CD4-positive, CD25-positive, alpha-beta regulatory T cell (primary cell): Measurements from ENCODE around the gene MUC13. TPM values are rescaled to one million over a fixed set of nuclear protein-coding genes. Genes with fewer than 3 reads are reported as not detected.

Experiments used
- ATAC-seq, 2 donors: fragments of 150-1000 bp; cut with Tn5 transposase; one replicate each; pipeline ENCODE4 v1.10.0; 2021; ENCODE audit warnings: low read depth in 2 of 2, moderate number of reproducible peaks in 2 of 2, moderate library complexity in 1 of 2
- DNase-seq, 3 donors: peaks; one replicate each; pipeline versions ENCODE4 v3.0.0 to v3.0.0-alpha.2; 2012 to 2022; ENCODE audit warnings: mixed read lengths in 1 of 3
- H3K27ac ChIP-seq: one replicate; pipeline ENCODE4 v1.7.0; 2013; ENCODE audit warnings: mild to moderate bottlenecking, low read length; ENCODE audit not compliant: insufficient read depth, poor library complexity, severe bottlenecking
- H3K27me3 ChIP-seq: one replicate; pipeline ENCODE4 v1.7.0; 2013; ENCODE audit warnings: low read length; ENCODE audit not compliant: control insufficient read depth, insufficient read depth
- H3K36me3 ChIP-seq: one replicate; pipeline ENCODE4 v1.7.0; 2013; ENCODE audit warnings: mild to moderate bottlenecking, low read length, moderate library complexity; ENCODE audit not compliant: control insufficient read depth, insufficient read depth
- H3K4me1 ChIP-seq: 2 replicates; pipeline ENCODE4 v1.7.0; 2013; ENCODE audit warnings: mild to moderate bottlenecking, low read length; ENCODE audit not compliant: insufficient read depth, control insufficient read depth, poor library complexity, severe bottlenecking
- H3K4me3 ChIP-seq: one replicate; pipeline ENCODE4 v1.7.0; 2013; ENCODE audit warnings: low read depth, mild to moderate bottlenecking, low read length, moderate library complexity
- H3K9me3 ChIP-seq, 2 experiments: 1 replicate in 1 of 2; 2 replicates in 1 of 2; pipeline ENCODE4 v1.7.0; 2013; ENCODE audit warnings: low read length in 2 of 2, mild to moderate bottlenecking in 1 of 2, moderate library complexity in 1 of 2; ENCODE audit not compliant: control insufficient read depth in 2 of 2
- H3K27ac Mint-ChIP-seq, 3 donors: one replicate each; pipeline ENCODE4 v1.8.0; 2020 to 2022; ENCODE audit warnings: mild to moderate bottlenecking in 3 of 3, mixed read lengths in 3 of 3, moderate library complexity in 2 of 3
- H3K27me3 Mint-ChIP-seq: one replicate; pipeline ENCODE4 v1.8.0; 2022; ENCODE audit warnings: mild to moderate bottlenecking, mixed read lengths
- H3K36me3 Mint-ChIP-seq: one replicate; pipeline ENCODE4 v1.8.0; 2020; ENCODE audit warnings: mixed read lengths
- H3K4me1 Mint-ChIP-seq, 4 donors: one replicate each; pipeline ENCODE4 v1.8.0; 2020 to 2022; ENCODE audit warnings: mixed read lengths in 4 of 4, mild to moderate bottlenecking in 1 of 4
- H3K4me3 Mint-ChIP-seq, 4 donors: one replicate each; pipeline ENCODE4 v1.8.0; 2020 to 2022; ENCODE audit warnings: mild to moderate bottlenecking in 4 of 4, mixed read lengths in 4 of 4, moderate library complexity in 3 of 4
- H3K9me3 Mint-ChIP-seq, 7 donors: one replicate each; pipeline ENCODE4 v1.8.0; 2020 to 2022; ENCODE audit warnings: mixed read lengths in 7 of 7, mild to moderate bottlenecking in 3 of 7, moderate library complexity in 2 of 7
- polyA plus RNA-seq, 4 donors: library from polyadenylated mRNA; unstranded; fragments of 300-500 nt; fragmentation: Illumina TruSeq; gene quantifications; one replicate each; pipeline ENCODE4 v1.2.3, GENCODE V29; 2021
- total RNA-seq: library from RNA; stranded (reverse); gene quantifications from one replicate; pipeline ENCODE4 v1.2.3, GENCODE V29; 2022

The MUC13 gene
- total and polyA plus RNA-seq, 5 donors from 2014 or later, result 0.49 TPM; not detected in 4

DNA sequence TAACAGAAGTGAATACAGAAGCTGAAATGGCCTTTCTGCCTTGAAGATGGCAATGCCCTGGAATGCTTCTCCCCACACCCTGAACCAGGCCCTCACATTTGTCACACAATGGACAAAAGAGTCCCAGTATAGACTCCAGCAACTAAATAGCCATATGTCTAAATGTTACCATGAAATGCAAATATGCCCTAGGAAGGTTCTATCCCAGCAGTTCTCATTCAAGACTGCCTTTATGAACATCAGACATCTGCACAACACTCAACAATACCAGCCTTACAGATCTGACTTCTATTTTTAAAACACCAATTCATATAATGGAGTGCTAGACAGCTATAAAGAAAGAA, 55.2 kb downstream of the MUC13 start:
- Histone ChIP-seq H3K27ac (no peak overlapping the region), H3K36me3 (no peaks in the 10 kb centered on the region), H3K4me1 (no peaks in the 10 kb centered on the region), H3K27me3 (peaks cover 7% of the 10 kb centered on the region), H3K4me3 (no peak overlapping the region), H3K9me3 (no peaks in the 10 kb centered on the region)
- Mint-ChIP-seq H3K4me1 (peaks cover 5 to 8% (median 6%) of the 10 kb centered on the region in 4 donors), H3K36me3 (no peaks in the 10 kb centered on the region), H3K4me3 (no peak overlapping the region), H3K27me3 (peaks cover 51% of the 10 kb centered on the region), H3K27ac (no peak overlapping the region), H3K9me3 (peaks cover 0 to 2% (median 0%) of the 10 kb centered on the region in 7 donors)
- DNase-seq (no peak), ATAC-seq (no peak)

DNA sequence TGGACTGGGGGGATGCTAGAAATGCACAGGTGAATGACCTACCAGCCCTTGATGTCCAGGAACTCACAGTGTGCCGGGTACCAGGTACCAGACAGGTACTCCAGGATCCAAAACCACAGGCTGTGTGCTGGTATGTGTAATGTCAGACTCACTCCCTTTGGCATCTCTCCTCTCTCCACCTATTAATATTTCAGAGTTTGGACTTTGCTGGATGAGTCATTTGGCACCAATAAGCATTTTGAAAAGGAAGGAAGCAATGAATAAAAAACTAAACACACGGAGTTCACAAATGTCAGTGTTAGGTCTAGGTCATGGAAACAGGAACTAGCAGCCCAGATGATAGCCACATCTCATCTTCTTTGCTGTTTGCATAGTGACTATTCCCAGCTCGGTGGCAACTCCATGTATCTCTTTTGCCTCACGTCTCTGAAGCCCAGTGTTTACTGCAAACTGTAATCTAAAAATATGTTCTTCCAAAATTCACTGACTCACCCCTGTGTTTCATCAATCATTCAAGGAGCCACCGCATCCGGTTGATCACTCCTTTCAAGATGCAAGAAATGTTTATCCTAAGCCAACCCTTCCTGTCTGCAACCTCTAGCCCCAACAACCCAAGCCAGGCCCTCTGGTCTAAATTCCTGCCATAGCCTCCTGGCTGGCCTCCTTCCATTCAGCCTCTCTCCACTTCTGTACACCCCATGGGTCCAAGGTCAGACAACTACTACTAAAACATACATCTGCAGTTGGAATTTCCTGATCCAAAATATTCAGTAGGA, 55.8 kb downstream of the MUC13 start:
- no peak overlapping the region for H3K4me3 Mint-ChIP-seq
- ATAC-seq, result no peak

DNA sequence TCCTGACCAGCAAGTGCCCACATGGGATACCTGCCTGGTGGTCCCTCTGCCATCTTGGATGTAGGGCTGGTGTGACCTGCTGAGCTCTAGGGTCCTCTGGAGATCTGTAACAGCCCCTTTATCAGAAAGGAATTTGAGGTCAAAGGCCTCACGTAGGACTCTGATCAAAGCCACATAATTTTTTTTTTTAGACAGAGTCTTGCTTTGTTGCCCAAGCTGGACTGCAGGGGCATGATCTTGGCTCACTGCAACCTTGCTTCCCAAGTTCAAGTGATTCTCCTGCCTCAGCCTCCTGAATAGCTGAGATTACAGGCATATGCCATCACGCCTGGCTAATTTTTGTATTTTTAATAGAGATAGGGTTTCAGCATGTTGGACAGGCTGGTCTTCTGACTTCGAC, 56.9 kb downstream of the MUC13 start:
- Histone ChIP-seq H3K9me3 (no peaks in the 10 kb centered on the region), H3K36me3 (no peaks in the 10 kb centered on the region), H3K4me1 (no peaks in the 10 kb centered on the region), H3K4me3 (no peak overlapping the region), H3K27me3 (peaks cover 4% of the 10 kb centered on the region), H3K27ac (no peak overlapping the region)
- Mint-ChIP-seq H3K27ac (no peak overlapping the region), H3K27me3 (peaks cover 40% of the 10 kb centered on the region), H3K9me3 (peaks cover 0 to 2% (median 0%) of the 10 kb centered on the region in 7 donors), H3K4me3 (no peak overlapping the region), H3K36me3 (no peaks in the 10 kb centered on the region), H3K4me1 (peaks cover 5 to 8% (median 6%) of the 10 kb centered on the region in 4 donors)
- DNase-seq (no peak), ATAC-seq (no peak)

More for the DNA sequence above, 55.8 kb downstream of the MUC13 start:
- Mint-ChIP-seq H3K36me3 (no peaks in the 10 kb centered on the region), H3K27me3 (peaks cover 45% of the 10 kb centered on the region), H3K4me1 (peaks cover 5 to 8% (median 6%) of the 10 kb centered on the region in 4 donors), H3K27ac (no peak overlapping the region), H3K9me3 (peaks cover 0 to 2% (median 0%) of the 10 kb centered on the region in 7 donors)
- peaks cover 7% of the 10 kb centered on the region for H3K27me3 ChIP-seq
- peak in 1 of 3 donors; percentile 43 for DNase-seq
- H3K9me3 ChIP-seq, result no peaks in the 10 kb centered on the region
- H3K36me3 ChIP-seq, result no peaks in the 10 kb centered on the region
- no peak overlapping the region for H3K4me3 ChIP-seq
- H3K27ac ChIP-seq, result no peak overlapping the region
- H3K4me1 ChIP-seq, result no peaks in the 10 kb centered on the region

DNA sequence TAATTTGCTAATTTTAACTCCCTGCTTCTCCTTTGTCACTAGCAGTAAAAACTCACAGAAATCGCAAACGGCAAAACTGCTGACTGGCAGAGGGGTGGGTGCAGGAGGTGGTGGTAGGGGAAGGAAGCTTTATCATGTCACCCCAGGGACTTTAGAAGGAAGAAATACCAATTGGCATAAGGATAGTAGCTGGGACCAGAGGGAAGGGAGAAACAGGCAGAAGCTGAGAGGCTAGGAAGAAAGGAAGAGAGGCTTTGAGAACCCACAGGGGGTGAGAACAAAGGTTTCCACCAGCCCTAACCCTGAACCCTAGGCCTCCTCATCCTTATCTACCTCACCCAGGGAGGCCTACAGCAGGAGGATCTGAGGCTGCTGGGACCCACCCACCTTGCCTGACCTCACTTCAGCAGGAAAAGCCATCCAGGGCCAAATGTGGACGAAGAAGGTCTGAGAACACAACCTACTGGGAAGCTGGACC, 58.1 kb downstream of the MUC13 start:
- Mint-ChIP-seq H3K36me3 (no peaks in the 10 kb centered on the region), H3K9me3 (peaks cover 0 to 3% (median 0%) of the 10 kb centered on the region in 7 donors), H3K4me3 (no peak overlapping the region), H3K27me3 (peaks cover 40% of the 10 kb centered on the region), H3K4me1 (peaks cover 5 to 8% (median 6%) of the 10 kb centered on the region in 4 donors), H3K27ac (no peak overlapping the region)
- Histone ChIP-seq H3K9me3 (no peaks in the 10 kb centered on the region), H3K4me1 (no peaks in the 10 kb centered on the region), H3K27me3 (peaks cover 4% of the 10 kb centered on the region), H3K4me3 (no peak overlapping the region), H3K36me3 (no peaks in the 10 kb centered on the region), H3K27ac (no peak overlapping the region)
- no peak for ATAC-seq
- DNase-seq, result no peak

DNA sequence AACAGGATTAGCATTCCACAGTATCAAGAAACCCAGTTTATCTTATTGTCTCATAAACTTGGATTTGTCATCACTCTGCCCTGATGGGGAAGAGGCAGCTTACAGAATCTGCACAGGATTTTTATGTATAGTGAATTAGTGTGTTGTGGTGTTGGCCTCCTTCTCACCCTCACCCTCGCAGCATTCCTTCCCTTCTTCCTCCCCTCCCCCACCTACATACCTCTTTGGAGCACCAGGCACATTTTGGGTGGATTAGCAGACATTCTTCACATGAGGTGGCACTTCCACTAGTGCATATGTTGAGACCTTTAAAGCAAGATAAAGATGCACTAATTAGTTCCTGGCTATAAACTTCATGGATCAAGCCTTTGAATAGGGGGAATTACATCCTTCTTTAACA, 61.3 kb downstream of the MUC13 start:
- H3K27me3 Mint-ChIP-seq, result peaks cover 27% of the 10 kb centered on the region
- no peaks in the 10 kb centered on the region for H3K4me1 Mint-ChIP-seq
- H3K36me3 Mint-ChIP-seq, result no peaks in the 10 kb centered on the region
- DNase-seq (no peak), ATAC-seq (no peak)
- H3K27ac Mint-ChIP-seq, result no peak overlapping the region
- H3K27me3 ChIP-seq, result peaks cover 4% of the 10 kb centered on the region
- peaks cover 0 to 3% (median 0%) of the 10 kb centered on the region in 7 donors for H3K9me3 Mint-ChIP-seq
- H3K4me1 ChIP-seq, result no peaks in the 10 kb centered on the region
- H3K4me3 Mint-ChIP-seq, result no peak overlapping the region
- H3K36me3 ChIP-seq, result no peaks in the 10 kb centered on the region
- H3K4me3 ChIP-seq, result no peak overlapping the region
- H3K27ac ChIP-seq, result no peak overlapping the region
- H3K9me3 ChIP-seq, result no peaks in the 10 kb centered on the region

DNA sequence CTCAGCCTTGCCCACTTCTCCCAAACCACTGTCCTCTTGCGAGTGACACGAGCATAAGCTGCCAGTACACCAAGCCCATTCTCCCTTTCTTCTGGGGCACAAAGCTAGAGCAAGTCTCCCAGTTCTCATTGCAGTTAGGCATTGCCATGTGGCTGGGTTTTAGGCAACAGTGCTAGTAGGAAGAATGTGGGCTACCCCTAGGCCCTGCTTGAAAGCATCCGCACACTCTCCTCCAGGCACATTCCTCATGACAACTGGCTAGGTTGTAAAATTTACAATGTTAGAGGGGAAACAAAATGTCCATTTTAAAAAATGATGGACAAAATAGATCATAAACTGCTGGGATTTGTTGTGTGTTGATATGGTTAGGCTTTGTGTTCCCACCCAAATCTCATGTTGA, 67.0 kb downstream of the MUC13 start:
- H3K36me3 Mint-ChIP-seq, result no peaks in the 10 kb centered on the region
- Histone ChIP-seq H3K4me1 (no peaks in the 10 kb centered on the region), H3K4me3 (no peak overlapping the region), H3K9me3 (no peaks in the 10 kb centered on the region), H3K36me3 (no peaks in the 10 kb centered on the region), H3K27me3 (no peaks in the 10 kb centered on the region), H3K27ac (no peak overlapping the region)
- peaks cover 0 to 5% (median 0%) of the 10 kb centered on the region in 4 donors for H3K4me1 Mint-ChIP-seq
- peaks cover 0 to 2% (median 0%) of the 10 kb centered on the region in 7 donors for H3K9me3 Mint-ChIP-seq
- H3K27me3 Mint-ChIP-seq, result peaks cover 38% of the 10 kb centered on the region
- no peak overlapping the region for H3K27ac Mint-ChIP-seq
- DNase-seq, result no peak
- no peak overlapping the region for H3K4me3 Mint-ChIP-seq
- no peak for ATAC-seq

DNA sequence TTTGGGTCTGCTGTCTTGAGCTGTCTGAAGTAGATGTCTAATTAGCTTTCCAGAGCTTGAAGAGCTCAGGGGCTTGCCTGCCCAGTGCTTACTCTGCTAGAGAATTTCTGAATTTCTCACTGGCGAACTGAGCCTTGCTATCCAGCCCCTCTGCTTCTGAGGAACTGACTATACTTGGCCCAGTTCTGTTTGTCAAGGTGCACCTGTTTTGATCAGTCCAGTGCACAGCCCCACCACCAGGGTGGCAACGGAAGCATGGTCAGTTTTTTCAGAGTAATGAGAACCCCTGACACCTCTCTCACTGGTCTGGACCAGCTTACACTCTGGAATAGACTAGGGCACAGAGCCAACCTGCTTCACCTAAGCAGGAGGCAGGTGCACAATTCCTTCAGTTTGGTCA, 72.5 kb downstream of the MUC13 start:
- peaks cover 0 to 2% (median 0%) of the 10 kb centered on the region in 7 donors for H3K9me3 Mint-ChIP-seq
- DNase-seq, result no peak
- H3K9me3 ChIP-seq, result no peaks in the 10 kb centered on the region
- H3K4me3 Mint-ChIP-seq, result no peak overlapping the region
- ATAC-seq, result no peak
- no peaks in the 10 kb centered on the region for H3K36me3 ChIP-seq
- H3K4me1 Mint-ChIP-seq, result no peaks in the 10 kb centered on the region
- peaks cover 2% of the 10 kb centered on the region for H3K27me3 ChIP-seq
- H3K4me3 ChIP-seq, result no peak overlapping the region
- H3K27ac Mint-ChIP-seq, result no peak overlapping the region
- no peak overlapping the region for H3K27ac ChIP-seq
- H3K36me3 Mint-ChIP-seq, result no peaks in the 10 kb centered on the region
- H3K4me1 ChIP-seq, result no peaks in the 10 kb centered on the region
- H3K27me3 Mint-ChIP-seq, result peaks cover 28% of the 10 kb centered on the region

DNA sequence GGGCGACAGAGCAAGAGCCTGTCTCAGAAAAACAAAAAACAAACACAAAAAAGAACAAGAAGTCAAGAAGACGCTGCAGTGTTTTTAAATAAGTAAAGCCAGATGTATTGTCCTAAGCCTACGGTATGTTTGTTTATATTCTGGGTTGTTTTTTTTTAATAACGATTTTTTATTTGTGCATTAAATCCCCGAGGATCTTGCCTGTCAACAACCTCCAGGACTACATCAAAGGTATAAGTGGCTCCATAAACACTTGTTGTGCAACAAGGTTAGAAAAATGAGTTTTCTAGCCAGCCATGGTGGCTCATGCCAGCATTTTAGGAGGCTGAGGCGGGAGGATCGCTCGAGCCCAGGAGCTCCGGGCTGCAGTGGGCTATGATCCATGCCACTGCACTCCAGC, 73.5 kb downstream of the MUC13 start:
- Mint-ChIP-seq H3K27me3 (peaks cover 24% of the 10 kb centered on the region), H3K4me1 (no peaks in the 10 kb centered on the region), H3K27ac (no peak overlapping the region), H3K9me3 (no peaks in the 10 kb centered on the region), H3K4me3 (peak overlapping the region in 1 of 4 donors; percentile 32), H3K36me3 (peaks cover 3% of the 10 kb centered on the region)
- DNase-seq, result no peak
- Histone ChIP-seq H3K36me3 (no peaks in the 10 kb centered on the region), H3K27me3 (peaks cover 2% of the 10 kb centered on the region), H3K9me3 (no peaks in the 10 kb centered on the region), H3K27ac (no peak overlapping the region), H3K4me3 (no peak overlapping the region), H3K4me1 (no peaks in the 10 kb centered on the region)
- no peak for ATAC-seq
